GM10847 (cell line): Measurements from ENCODE around the gene PHF20.

Experiments
- POLR2A ChIP-seq: IDR thresholded peaks from 2 replicates; pipeline ENCODE4 v1.6.1; 2011; ENCODE audit not compliant: insufficient read length; ENCODE audit errors: extremely low read depth

PHF20 gene

GRCh38 chr20:35768731-35769664 is 2.8 kb upstream of the PHF20 start:
- no peak for TF ChIP-seq POLR2A

DNA sequence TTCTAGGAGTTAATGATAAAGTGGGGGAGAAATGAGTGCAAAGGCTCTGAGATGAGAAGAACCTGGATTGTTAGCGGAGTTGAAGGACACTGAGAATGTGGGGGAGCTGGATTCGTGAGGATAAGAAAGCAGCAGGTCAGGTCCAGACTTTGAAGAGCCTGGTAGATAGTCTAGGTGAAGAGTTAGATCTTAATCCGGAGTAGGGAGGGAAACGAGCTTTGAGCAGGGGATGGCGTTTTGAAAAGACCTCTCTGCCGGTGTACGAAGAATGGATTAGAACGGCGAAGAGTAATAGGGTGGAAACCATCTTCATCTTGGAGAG is 487 bp upstream of the PHF20 start:
- TF ChIP-seq POLR2A: no peak

DNA sequence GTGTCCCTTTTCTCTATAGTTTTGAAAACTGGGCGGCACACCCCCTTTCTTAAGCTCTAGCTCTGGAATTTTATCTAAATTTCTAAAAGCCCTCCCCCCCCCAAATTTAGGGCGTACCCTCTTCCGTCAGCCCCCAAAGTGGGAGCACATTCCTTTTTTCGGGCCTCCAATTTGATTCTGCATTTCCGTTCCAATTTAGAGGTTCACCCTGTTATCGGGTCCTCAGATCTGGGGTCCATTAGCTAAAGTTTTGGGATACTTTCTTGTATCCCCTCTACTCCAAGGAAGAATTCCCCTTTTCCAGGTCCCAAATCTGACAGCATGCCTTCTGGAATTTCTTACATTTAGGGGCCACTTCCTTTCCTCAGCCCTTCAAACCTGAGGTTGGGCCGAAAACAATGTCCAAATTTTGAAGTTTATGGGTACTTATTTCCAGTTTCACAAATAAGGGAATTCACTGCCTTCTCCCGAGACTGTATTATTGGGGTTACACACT is 796 bp downstream of the PHF20 start:
- no peak for TF ChIP-seq POLR2A

GRCh38 chr20:35773154-35773751 is 1.4 kb downstream of the PHF20 start:
- no peak for TF ChIP-seq POLR2A

- no peak for TF ChIP-seq POLR2A
These were observed 2.6 kb downstream of the PHF20 start for GRCh38 chr20:35774391-35774790.

GRCh38 chr20:35776513-35777101 is 4.8 kb downstream of the PHF20 start:
- no peak for TF ChIP-seq POLR2A

GRCh38 chr20:35788796-35789195 is 17.0 kb downstream of the PHF20 start:
- no peak for TF ChIP-seq POLR2A

DNA sequence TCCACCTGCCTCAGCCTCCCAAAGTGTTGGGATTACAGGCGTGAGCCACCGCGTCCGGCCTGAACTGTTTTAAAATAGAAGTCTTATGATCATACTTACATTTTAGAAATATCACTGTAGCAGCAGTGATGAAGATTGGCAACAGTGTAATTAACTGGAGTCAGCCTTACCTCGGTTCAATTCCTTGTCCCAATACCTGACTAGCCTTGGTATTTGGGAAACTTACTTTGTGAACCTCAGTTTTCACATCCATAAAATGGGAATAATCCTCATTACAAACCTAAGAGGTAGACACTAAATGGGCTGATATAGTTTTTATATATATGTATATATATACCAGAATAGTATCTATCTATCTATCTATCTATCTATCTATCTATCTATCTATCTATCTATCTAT is 19.3 kb downstream of the PHF20 start:
- TF ChIP-seq POLR2A: no peak

DNA sequence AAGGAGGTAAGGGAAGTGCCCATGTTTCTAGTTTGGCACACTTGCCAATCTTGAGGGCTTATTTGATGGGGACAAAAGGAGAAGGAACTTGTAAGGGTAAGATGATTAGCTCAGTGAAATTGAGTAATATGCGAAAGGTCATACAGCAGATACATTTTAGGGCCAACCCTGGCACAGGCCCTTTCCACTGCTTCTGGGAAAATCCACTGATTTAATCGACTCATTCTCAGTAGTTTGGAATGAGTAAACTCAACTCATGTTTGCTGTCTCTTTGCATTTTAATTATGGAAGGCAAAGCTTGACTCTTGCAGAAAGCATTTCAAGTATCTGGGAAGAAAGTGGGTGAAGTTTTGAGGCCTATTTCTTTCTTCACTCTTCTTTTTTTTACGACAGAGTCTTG is 20.0 kb downstream of the PHF20 start:
- no peak for TF ChIP-seq POLR2A

GRCh38 chr20:35792740-35793139 is 20.9 kb downstream of the PHF20 start:
- no peak for TF ChIP-seq POLR2A

GRCh38 chr20:35796571-35796970 is 24.8 kb downstream of the PHF20 start:
- TF ChIP-seq POLR2A: no peak

- no peak for TF ChIP-seq POLR2A
These were observed 30.1 kb downstream of the PHF20 start for GRCh38 chr20:35801865-35802264.

DNA sequence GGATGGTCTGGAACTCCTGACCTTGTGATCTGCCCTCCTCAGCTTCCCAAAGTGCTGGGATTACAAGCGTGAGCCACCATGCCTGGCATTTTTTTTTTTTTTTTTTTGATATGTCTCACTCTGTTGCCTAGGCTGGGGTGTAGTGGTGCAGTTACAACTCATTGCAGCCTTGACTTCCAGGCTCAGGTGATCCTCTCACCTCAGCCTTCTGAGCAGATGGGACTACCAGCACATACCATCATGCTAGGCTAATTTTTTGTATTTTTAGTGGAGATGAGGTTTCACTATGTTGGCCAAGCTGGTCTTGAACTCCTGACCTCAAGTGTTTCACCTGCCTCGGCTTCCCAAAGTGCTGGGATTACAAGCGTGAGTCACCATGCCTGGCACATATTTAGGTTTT is 34.3 kb downstream of the PHF20 start:
- TF ChIP-seq POLR2A: no peak

DNA sequence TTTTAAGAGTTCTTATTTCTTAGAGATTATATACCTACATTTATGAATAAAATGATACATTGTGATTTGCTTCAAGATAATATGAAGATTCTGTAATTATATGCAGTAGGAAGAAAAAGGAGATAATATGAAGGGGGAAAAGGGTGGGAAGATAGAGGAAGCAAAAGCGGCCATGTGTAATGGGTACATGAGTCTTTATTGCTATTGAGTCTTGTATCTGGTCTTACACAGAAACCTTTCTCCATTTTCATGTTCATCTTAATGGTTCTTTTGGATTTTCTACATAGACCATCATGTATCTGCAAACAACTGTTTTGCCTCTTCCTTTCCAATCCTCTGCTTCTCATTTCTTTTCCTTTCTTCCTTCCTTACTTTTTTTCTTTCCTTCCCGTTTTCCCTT is 36.1 kb downstream of the PHF20 start:
- no peak for TF ChIP-seq POLR2A

DNA sequence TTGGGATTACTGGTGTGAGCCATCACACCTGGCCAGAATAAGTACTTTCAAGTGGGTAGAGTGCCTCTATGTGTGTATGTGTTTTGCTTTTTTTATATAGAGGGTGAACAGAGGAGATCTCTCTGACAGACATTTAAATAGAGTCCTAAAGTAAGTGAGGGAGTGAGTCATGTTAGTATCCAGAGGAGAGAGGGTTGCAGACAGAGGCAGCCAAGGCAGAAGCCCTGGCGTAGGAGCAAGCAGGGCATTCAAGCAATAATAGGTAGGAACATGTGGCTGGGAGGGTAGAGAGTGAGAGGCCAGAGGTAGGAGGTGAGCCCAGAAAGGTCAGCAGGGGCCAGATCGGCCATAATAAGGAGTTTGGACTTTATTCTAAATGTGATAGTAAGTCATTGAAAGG is 48.9 kb downstream of the PHF20 start:
- TF ChIP-seq POLR2A: no peak

GRCh38 chr20:35821807-35822242 is 50.0 kb downstream of the PHF20 start:
- no peak for TF ChIP-seq POLR2A
